Activated gamma-delta T cell treated with Interleukin-2 at 50 U/mL for 16 hours (primary cell): Measurements from ENCODE around the gene RIMS4.
"Not testable (repeated sequence)": the region's sequence is repeated elsewhere in the genome, so short reads cannot be mapped to it uniquely, and the experiment has no call there.

Experiments used
- DNase-seq: peaks from one replicate; pipeline ENCODE4 v3.0.0-alpha.2; 2020

RIMS4 gene

DNA sequence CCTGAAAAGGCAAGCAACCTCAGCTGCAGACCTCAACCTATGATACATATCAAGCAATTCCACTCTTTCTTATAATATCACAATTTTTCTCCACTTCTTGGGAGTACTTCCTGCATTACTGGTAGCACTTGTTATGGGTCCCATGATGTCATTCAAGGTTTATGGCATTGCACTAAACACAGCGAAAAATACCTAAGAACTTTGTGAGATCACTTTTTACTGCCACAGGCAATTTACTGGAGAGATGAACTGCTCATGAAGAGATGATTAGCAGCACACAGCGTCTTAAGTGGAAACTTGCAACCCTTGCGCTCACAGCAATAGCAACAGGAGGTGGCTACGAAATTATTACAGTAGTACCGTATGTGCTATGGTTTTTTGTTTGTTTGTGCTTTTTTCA is 19.3 kb upstream of the RIMS4 start:
- no peak for DNase-seq

DNA sequence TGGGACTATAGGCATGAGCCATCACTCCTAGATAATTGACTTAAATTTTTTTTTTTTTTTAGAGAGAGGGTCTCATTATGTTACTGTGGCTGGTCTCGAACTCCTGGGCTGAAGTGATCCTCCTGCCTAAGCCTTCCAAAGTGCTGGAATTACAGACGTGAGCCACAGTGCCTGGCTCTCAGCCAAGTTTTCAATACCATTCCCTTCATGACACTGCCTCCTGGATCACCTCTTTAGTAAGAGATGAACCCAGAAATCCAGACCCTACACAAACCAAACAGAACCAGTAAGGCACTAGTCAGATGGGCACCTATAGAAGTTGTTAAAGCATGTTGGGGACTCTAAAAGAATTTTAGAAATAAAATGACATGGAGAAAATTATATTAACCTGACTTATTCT is 18.3 kb upstream of the RIMS4 start:
- DNase-seq: no peak

- DNase-seq: no peak
Observed at GRCh38 chr20:44827401-44827800, 17.1 kb upstream of the RIMS4 start.

DNA sequence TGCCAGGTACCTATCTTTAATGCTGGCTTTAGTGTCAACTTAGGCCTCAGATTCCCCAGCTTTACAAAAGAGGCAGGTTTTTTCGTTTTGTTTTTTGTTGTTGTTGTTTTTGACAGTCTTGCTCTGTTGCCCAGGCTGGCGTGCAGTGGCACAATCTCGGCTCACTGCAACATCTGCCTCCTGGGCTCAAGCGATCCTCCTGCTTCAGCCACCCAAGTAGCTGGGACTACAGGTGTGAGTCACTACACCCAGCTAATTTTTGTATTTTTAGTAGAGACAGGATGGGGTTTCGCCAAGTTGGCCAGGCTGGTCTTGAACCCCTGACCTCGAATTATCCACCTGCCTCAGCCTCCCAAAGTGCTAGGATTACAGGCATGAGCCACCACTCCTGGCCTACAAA is 11.2 kb upstream of the RIMS4 start:
- DNase-seq: not testable (repeated sequence)

DNA sequence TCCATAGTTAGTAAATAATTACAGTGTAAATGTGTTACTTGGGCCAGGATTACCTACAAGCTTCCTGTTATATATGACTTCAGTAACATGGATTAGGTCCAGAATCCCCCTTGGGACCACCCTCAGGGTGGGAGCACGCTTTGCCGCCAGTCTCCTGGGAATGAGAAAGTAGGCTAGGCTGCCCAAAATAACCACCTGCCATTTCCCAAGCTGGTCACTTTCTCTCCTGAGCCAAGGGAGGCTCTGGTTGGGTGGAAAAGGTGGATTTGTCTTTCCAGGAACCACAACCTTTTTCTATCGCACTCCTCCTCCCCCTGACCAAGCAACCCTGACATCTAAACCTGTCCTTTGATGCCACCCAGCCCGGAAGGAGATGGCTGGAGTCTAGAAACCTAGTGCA is 9.6 kb upstream of the RIMS4 start:
- DNase-seq: no peak

DNA sequence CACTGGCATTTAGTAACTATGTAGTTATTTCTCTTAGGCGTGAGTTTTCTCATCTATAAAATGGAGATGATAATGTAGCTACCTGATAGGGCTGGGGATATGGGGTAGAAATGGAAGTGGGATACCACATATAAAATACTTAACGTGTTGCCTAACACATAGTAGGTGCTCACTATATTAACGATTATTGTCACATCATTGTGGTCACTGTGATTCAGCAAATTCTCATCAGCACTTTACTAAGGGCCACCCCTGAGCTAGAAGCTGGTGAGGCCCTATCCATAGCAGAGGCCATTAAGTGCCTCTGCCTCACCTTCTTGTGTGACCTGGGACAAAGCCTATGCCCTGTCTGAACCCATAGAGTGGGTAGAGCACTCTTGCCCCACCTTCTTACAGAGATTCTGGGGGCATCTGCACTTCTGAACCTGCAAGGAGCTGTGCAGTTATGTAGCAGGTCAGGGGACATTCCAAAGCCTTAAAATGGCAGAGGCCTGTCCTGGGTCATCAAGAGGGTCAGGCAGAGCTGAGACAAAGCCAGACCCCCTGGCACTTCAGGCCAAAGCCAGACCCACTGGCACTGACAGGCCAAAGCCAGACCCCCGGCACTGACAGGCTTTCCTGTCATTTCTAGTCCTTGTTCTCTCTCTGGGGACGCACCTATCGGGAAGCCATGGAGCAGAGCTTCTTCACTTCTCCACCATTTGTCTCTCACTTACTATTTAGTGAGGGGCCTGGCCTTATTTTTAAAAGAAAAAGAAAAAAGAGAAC is 7.0 kb upstream of the RIMS4 start:
- DNase-seq: no peak

GRCh38 chr20:44814937-44815336 is 4.6 kb upstream of the RIMS4 start:
- DNase-seq: no peak

DNA sequence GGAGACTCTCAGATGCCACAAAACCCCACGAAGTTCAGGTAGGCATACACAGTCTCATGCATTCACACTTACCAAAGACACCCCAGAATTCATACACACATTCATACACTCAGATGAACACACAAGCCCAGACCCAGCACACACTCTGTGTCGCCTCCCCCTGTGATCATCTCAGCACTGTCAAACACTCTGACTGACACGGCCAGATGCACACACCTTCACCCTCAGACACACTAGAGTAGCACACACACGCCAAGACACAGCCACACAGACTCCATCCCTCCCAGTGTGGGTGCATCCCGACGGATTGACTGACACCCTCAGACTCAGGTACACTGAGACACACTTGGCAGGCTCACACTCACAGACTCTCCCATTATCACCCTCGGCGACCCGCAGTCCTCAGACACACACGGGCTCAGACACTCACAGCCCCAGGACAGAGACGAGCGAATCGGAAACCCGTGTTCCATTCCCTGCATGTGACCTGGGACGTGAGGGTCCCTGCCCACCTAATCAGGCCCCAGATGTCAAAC is 872 bp upstream of the RIMS4 start:
- DNase-seq: no peak

GRCh38 chr20:44810061-44810390 is 320 bp downstream of the RIMS4 start:
- no peak for DNase-seq

GRCh38 chr20:44809380-44810060 is 826 bp downstream of the RIMS4 start:
- no peak for DNase-seq

GRCh38 chr20:44807684-44808056 is 2.7 kb downstream of the RIMS4 start:
- no peak for DNase-seq

GRCh38 chr20:44807051-44807683 is 3.2 kb downstream of the RIMS4 start:
- DNase-seq: no peak

DNA sequence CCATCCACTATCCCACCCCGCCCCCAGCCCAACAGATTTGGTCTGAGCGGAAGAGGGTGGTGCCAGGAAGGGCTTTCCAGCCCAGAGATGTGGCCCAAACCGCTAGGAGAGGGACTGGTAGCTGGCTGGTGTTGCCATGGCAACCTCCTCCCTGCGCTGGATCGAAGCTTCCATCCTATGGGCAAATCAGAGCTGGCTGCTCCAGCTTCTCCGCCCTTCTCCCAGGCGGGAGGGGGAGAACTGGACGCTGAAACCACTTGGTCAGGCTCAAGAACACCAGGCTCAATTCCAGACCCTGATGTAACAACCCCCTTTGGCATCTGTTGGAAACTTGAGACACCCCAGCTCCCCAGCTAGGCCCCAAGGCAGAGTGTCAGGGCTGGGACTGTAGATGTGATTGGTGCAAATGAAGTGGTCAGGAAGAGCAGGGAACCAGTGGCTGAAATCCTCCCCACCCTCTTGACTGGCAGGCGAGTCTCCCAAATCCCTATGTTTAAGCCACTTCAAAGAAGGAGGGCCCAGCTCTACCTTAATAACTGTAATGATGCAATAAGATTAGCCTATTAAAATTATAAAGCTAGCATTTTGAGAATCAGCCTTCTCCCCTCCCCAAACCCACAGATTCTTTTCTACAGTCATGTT is 4.2 kb downstream of the RIMS4 start:
- no peak for DNase-seq

- DNase-seq: no peak
Observed at GRCh38 chr20:44805335-44805978, 4.9 kb downstream of the RIMS4 start.

DNA sequence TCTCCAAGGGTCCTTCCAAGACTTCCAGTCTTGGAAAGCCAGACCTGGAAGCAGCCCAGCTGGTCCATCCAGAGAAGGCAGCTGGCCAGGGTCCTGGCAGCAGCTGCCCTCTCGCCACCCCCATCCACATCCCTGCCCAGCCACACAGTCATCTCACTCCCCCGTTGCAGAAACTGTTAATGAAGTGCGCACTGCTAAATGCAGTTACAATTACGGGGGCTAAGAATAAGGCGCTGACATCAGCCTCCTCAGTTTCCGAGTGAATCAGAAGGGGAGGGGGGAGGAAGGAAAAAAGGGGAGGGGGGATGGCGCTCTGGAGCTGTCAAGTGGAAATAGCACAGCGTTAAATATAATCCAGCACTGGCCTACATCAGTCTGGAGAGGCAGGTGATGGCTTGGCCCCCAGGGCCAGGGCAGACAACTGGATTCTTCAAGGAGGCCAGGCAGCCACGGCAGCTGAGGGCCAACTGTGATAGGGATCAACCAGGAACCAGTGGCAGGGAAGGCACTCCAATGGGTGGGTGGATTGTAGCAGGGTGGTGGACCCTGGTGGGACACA is 6.9 kb downstream of the RIMS4 start:
- DNase-seq: no peak

GRCh38 chr20:44802702-44803101 is 7.6 kb downstream of the RIMS4 start:
- DNase-seq: no peak

GRCh38 chr20:44800391-44801046 is 9.8 kb downstream of the RIMS4 start:
- DNase-seq: no peak

DNA sequence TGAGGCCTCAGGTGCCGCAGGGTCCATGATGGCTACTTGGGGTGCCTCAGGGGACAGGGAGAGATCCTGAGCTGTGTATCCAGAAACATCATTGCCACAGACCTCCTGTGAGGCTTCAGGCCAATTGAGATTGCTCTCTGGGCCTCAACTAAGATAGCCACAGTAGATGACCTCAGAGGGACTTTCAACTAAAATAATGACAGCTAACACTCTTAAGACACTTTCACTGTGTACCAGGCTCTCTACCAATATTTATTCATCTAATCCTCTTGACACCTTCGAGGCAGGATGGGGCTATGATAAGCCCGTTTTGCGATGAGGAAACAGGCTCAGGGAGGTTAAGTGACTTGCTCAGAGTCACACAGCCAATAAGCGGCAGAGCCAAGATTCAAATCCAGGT is 10.7 kb downstream of the RIMS4 start:
- no peak for DNase-seq

GRCh38 chr20:44796758-44797457 is 13.4 kb downstream of the RIMS4 start:
- DNase-seq: no peak

GRCh38 chr20:44796311-44796710 is 14.0 kb downstream of the RIMS4 start:
- DNase-seq: no peak

DNA sequence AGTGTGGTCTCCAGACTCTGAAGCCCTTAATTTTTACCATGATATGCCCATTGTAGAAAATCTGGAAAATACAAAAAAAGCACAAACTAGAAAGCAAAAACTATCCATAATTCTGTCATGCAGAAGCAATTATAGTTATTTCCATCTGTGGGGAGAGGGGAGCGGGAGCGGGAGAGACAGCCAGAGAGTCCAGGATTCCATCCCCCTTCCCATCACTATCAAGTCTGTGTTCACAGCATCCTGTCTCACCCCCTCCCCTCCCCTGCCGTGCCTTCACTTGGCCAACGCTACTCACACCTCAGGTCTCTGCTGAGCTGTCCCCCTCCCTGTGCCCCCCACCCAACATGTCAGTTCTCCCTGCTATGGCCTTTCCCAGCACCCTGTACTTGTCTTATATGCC is 14.5 kb downstream of the RIMS4 start:
- DNase-seq: no peak

GRCh38 chr20:44792796-44793195 is 17.6 kb downstream of the RIMS4 start:
- DNase-seq: no peak
